MCF 10A (cell line): ENCODE data around the gene UBL3. TPM values are rescaled to one million over a fixed set of nuclear protein-coding genes. Genes with fewer than 3 reads are reported as not detected.
A peak's percentile ranks its signal among the peaks of the same experiment; 100 is the strongest.

Experiments used
- BruUV-seq: library from RNA; stranded (reverse); fragments of 400-500 nt; replicated peaks from 2 replicates; lab custom pipeline; 2021; lab: Mats Ljungman, UMichigan
- CTCF ChIA-PET: fragments of 300-600 bp; sonication (Branson Sonifier 250); formaldehyde crosslinking; extraction: SDS; loops from one replicate; lab custom pipeline; 2021; ENCODE audit warnings: antibody characterized with exemption, inconsistent platforms; lab: Yijun Ruan, JAX
- POLR2A ChIA-PET: fragments of 300-600, 350-650 bp; sonication (Branson Sonifier 250); formaldehyde crosslinking; extraction: SDS; loops from one replicate; lab custom pipeline; 2020; ENCODE audit warnings: antibody characterized with exemption, inconsistent platforms; lab: Yijun Ruan, JAX
- DNase-seq: peaks from one replicate; pipeline ENCODE4 v3.0.0-alpha.2; 2018; ENCODE audit not compliant: unreplicated experiment
- H3K27ac Mint-ChIP-seq: one replicate; pipeline ENCODE4 v1.8.0; 2022; ENCODE audit warnings: mild to moderate bottlenecking, low read depth, mixed read lengths; ENCODE audit not compliant: unreplicated experiment
- H3K27me3 Mint-ChIP-seq: one replicate; pipeline ENCODE4 v1.8.0; 2022; ENCODE audit warnings: mixed read lengths; ENCODE audit not compliant: insufficient read depth, unreplicated experiment
- H3K36me3 Mint-ChIP-seq: one replicate; pipeline ENCODE4 v1.8.0; 2022; ENCODE audit warnings: mild to moderate bottlenecking, moderate library complexity, mixed read lengths; ENCODE audit not compliant: insufficient read depth, unreplicated experiment
- H3K4me1 Mint-ChIP-seq: one replicate; pipeline ENCODE4 v1.8.0; 2022; ENCODE audit warnings: mixed read lengths; ENCODE audit not compliant: insufficient read depth, unreplicated experiment
- H3K4me3 Mint-ChIP-seq: one replicate; pipeline ENCODE4 v1.8.0; 2022; ENCODE audit warnings: mild to moderate bottlenecking, moderate library complexity, mixed read lengths; ENCODE audit not compliant: unreplicated experiment
- H3K9me3 Mint-ChIP-seq: one replicate; pipeline ENCODE4 v1.8.0; 2022; ENCODE audit warnings: mixed read lengths; ENCODE audit not compliant: unreplicated experiment
- CTCF ChIP-seq: fragments of 200-600 bp; IDR thresholded peaks from one replicate; pipeline ENCODE4 v1.8.0; 2022; ENCODE audit warnings: antibody characterized with exemption, mild to moderate bottlenecking; ENCODE audit not compliant: unreplicated experiment
- intact Hi-C: fragments of 100-400 bp; cut with micrococcal nuclease; formaldehyde crosslinking; loops from 2 replicates; pipeline ENCODE4 v1.14.1; 2022
- total RNA-seq: library from RNA; stranded (reverse); gene quantifications from 2 replicates; pipeline ENCODE4 v1.2.3, GENCODE V29; 2022

Gene UBL3
- total RNA-seq, 1 experiment from 2014 or later: 18.2 TPM

GRCh38 chr13:29859971-29860370, 9.6 kb upstream of the UBL3 start:
- no peak for TF ChIP-seq CTCF

GRCh38 chr13:29858667-29859066, 8.2 kb upstream of the UBL3 start:
- intact Hi-C loops: no loop called here
- no peak overlapping the region for H3K27ac Mint-ChIP-seq
- TF ChIP-seq CTCF: no peak
- no TSS peak for BruUV-seq
- H3K27me3 Mint-ChIP-seq: no peaks in the 10 kb centered on the region
- DNase-seq: no peak
- POLR2A ChIA-PET: interaction anchor here (1.5 kb wide), 1 partner anchor 9 kb away, joined by 7 read pairs; no protein-coding TSS in a partner anchor
- H3K4me3 Mint-ChIP-seq: no peak overlapping the region
- no peaks in the 10 kb centered on the region for H3K36me3 Mint-ChIP-seq
- peaks cover 22% of the 10 kb centered on the region for H3K4me1 Mint-ChIP-seq
- CTCF ChIA-PET: no interaction called here
- no peaks in the 10 kb centered on the region for H3K9me3 Mint-ChIP-seq

More at GRCh38 chr13:29859971-29860370, 9.6 kb upstream of the UBL3 start:
- Mint-ChIP-seq H3K27me3 (no peaks in the 10 kb centered on the region), H3K27ac (no peak overlapping the region), H3K4me3 (no peak overlapping the region), H3K36me3 (no peaks in the 10 kb centered on the region), H3K4me1 (peaks cover 22% of the 10 kb centered on the region), H3K9me3 (no peaks in the 10 kb centered on the region)
- DNase-seq: peak; percentile 71
- ChIA-PET POLR2A (interaction anchor here (0.8 to 3.0 kb wide), 2 partner anchors 10 to 64 kb away, joined by 3 to 12 read pairs; partner anchors contain the start of gene UBL3), CTCF (interaction anchor here (0.6 to 1.3 kb wide), 2 partner anchors 64 to 451 kb away, joined by 3 to 4 read pairs; no protein-coding TSS in a partner anchor)
- intact Hi-C loops: no loop called here
- BruUV-seq: no TSS peak

DNA sequence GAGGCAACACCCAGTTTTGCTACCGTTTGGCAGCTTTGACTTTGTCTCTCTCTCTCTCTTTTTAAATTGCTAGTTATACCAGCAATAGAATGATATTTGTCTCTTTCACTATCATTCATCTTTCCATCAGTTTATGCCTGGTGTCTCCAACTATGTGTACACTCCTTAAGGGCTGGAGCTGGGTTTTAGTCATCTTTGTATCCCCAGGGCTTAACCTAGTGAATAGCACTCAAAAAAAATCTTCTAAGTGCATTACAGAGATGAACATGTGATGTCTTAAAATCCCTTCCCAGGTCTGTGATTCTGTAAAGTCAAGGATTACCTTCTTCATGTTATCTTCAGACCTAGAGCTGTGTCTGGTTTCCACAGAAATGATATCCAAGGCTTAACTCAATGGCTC, 7.8 kb upstream of the UBL3 start:
- H3K4me1 Mint-ChIP-seq: peaks cover 22% of the 10 kb centered on the region
- no peak overlapping the region for H3K4me3 Mint-ChIP-seq
- H3K9me3 Mint-ChIP-seq: no peaks in the 10 kb centered on the region
- H3K27ac Mint-ChIP-seq: no peak overlapping the region
- no peaks in the 10 kb centered on the region for H3K27me3 Mint-ChIP-seq
- ChIA-PET POLR2A (interaction anchor here (1.5 kb wide), 1 partner anchor 9 kb away, joined by 7 read pairs; no protein-coding TSS in a partner anchor), CTCF (no interaction called here)
- DNase-seq: no peak
- no peaks in the 10 kb centered on the region for H3K36me3 Mint-ChIP-seq
- no peak for TF ChIP-seq CTCF
- intact Hi-C loops: no loop called here
- BruUV-seq: no TSS peak

GRCh38 chr13:29857085-29857484, 6.7 kb upstream of the UBL3 start:
- peaks cover 17% of the 10 kb centered on the region for H3K4me1 Mint-ChIP-seq
- no TSS peak for BruUV-seq
- no peak overlapping the region for H3K4me3 Mint-ChIP-seq
- no peak overlapping the region for H3K27ac Mint-ChIP-seq
- no peak for TF ChIP-seq CTCF
- ChIA-PET CTCF (no interaction called here), POLR2A (interaction anchor here (0.7 to 1.4 kb wide), 2 partner anchors 45 to 218 kb away, joined by 4 to 5 read pairs; no protein-coding TSS in a partner anchor)
- no peaks in the 10 kb centered on the region for H3K27me3 Mint-ChIP-seq
- H3K9me3 Mint-ChIP-seq: no peaks in the 10 kb centered on the region
- intact Hi-C loops: no loop called here
- no peaks in the 10 kb centered on the region for H3K36me3 Mint-ChIP-seq
- no peak for DNase-seq
